Mammary epithelial cell (primary cell): ENCODE measurements around the gene RSL1D1.

Source experiments
- EZH2 ChIP-seq: IDR thresholded peaks from 2 replicates; pipeline ENCODE4 v1.6.1; 2012; ENCODE audit warnings: low read length, inconsistent platforms, borderline replicate concordance
- TF ChIP-seq, protein P1 (sequence below), 2 donors: IDR thresholded peaks in 1 of 2; conservative IDR thresholded peaks in 1 of 2; 2 replicates each; pipeline ENCODE4 v1.5.1; 2011 to 2012; ENCODE audit warnings: inconsistent platforms in 2 of 2, low read length in 2 of 2, mild to moderate bottlenecking in 2 of 2, control low read depth in 1 of 2, low read depth in 1 of 2; ENCODE audit not compliant: insufficient read depth in 1 of 2; ENCODE audit errors: extremely low read depth in 1 of 2

DNA sequence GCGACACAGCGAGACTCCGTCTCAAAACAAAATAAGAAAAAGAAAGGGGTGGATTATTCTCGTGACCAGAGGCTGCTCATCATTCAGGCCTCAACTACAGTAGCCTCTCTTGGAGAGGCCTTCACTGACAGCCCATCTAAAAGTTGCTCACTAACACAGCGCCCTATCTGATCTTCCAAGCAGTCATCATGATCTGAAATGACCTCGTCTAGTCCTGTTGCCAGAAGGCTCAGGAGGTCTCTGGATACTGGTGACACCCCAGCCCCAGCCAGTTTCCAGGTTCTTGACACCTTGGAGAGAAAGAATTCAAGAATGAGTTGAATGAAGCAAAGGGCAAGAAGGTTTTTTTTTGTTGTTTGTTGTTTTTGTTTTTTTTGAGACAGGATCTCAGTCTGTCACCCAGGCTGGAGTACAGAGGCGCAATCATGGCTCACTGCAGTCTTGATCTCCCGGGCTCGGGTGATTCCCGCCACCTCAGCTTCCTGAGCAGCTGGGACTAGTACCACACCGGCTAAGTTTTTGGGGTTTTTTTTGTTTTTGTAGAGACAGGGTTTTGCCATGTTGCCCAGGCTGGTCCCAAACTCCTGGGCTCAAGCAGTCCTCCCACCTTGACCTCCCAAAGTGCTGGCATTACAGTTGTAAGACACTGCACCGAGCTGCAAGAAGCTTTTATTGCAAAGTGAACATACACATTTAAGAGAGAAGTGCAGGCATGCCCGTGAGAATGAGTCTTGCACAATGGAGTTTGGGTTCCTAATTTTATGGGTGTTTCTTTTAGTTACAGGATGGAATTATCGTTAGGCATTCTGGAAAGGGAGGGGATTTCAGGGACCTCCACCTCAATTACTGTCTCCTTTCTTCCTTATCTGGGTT is 51.6 kb downstream of the RSL1D1 start:
- TF ChIP-seq, protein P1, sequence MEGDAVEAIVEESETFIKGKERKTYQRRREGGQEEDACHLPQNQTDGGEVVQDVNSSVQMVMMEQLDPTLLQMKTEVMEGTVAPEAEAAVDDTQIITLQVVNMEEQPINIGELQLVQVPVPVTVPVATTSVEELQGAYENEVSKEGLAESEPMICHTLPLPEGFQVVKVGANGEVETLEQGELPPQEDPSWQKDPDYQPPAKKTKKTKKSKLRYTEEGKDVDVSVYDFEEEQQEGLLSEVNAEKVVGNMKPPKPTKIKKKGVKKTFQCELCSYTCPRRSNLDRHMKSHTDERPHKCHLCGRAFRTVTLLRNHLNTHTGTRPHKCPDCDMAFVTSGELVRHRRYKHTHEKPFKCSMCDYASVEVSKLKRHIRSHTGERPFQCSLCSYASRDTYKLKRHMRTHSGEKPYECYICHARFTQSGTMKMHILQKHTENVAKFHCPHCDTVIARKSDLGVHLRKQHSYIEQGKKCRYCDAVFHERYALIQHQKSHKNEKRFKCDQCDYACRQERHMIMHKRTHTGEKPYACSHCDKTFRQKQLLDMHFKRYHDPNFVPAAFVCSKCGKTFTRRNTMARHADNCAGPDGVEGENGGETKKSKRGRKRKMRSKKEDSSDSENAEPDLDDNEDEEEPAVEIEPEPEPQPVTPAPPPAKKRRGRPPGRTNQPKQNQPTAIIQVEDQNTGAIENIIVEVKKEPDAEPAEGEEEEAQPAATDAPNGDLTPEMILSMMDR (conservative IDR thresholded peaks at IDR 0.05 in 1 of 2, IDR thresholded peaks at IDR 0.05 in 1 of 2; ENCODE audit: extremely low read depth in 1 of 2, insufficient read depth in 1 of 2, low read depth in 1 of 2, low read length in 2 of 2): no peak
- TF ChIP-seq EZH2: no peak
